Amniotic stem cell (primary cell): Measurements from ENCODE around the gene SLC49A4.

Source experiments
- DNase-seq: peaks from one replicate; lab custom pipeline; 2025; lab: John Stamatoyannopoulos, UW

The SLC49A4 gene

DNA sequence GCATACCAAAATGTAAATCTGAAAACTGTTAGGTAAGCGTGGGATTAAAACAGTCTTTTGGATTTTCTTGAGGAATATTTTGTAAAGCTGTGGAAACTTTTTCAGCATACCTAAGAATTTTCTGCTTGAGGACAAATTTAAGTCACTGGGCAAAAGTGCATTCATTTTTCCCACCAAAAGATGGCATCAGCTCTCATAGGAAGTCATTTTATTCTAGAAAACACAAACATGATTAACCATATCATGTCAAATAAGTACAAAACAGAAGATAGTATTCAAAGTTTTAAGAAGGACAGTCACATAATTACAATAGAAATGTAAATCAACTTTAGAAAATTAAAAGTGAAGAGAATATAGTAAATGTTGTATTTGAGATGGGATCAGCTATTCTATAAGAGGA is 63.5 kb downstream of the SLC49A4 start:
- DNase-seq = no peak

DNA sequence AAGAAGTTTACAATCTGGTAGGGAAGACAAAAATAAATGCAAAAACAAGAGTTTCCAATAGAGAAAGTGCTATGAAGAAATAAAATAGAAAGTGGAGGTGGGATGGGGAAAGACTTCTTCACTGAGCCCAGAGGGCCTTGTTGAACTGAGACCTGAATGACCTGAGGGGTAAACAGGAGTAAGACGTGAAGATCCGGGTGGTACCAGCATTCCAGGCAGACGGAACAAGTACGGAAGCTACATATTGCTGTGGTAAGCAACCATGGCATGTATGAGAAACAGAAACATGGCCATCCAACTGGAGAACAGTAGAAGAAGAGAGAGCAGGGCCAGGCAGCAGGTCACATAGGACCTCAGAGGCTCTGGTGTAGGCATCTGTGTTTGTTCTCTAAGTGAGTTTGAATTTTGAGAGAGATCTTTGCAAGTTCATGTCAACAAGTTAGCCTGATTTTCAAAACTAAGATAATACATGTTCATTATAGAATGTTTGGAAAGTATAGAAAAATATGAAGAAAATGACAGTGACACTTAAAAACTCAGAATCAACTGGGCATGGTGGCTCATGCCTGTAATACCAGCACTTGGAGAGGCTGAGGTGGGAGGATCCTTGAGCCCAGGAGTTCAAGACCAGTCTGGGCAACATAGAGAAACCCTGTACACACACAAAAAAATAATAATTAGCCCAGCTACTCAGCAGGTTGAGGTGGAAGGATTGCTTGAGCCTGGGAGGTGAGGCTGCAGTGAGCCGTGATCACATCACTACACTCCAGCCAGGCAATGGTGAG is 64.3 kb downstream of the SLC49A4 start:
- no peak for DNase-seq

DNA sequence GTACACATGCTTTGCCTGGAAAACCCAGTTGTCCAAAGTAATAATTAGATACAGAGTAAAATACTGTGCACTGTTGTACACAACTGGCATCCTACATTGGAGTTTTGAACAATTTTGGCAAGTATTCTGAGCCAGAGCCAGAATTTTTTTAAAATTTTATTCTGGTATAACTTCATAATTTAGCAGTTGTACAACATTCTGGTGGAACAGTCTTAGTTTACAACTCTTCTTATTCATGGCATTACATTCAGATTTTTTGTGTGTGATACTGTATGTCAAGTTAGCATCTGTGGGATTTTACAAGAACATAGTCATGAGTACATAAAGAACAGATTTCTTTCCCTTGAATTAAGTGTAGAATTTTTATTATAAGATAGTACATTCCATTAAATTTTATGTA is 67.5 kb downstream of the SLC49A4 start:
- no peak for DNase-seq

DNA sequence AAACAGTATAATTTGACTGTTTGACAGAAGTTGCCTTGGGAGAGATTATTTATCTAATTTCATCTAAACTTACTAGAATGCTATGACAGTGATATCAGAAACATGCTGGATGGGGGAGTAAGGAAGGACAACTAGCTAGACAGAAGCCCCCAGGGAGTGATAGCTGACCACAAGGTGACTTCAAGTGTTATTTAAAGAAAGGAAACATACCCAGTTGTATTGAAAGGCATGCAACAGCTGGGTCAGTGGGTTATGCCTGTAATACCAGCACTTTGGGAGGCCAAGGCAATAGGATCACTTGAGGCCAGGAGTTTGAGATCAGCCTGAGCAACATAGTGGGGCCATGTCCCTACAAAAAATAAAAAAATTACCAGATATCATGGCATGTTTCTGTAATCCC is 69.6 kb downstream of the SLC49A4 start:
- DNase-seq = no peak

DNA sequence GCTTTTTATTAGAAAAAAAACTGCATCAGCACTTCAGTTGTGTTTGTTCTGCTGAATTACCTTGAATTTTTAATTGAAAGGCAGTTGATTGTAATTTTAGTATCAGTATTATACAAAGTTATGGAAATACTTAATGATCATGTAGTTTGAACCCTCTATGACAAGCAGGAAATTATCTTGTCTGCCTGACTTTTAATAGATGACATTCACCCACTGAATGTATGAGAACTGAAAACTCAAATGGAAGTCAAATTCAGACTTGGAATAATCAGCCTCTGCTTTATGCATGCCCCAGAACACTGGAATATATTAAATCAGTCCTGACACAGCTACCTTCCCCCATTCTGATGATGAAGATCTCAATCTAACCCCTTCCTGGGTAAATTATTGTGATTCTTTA is 73.5 kb downstream of the SLC49A4 start:
- DNase-seq = no peak

DNA sequence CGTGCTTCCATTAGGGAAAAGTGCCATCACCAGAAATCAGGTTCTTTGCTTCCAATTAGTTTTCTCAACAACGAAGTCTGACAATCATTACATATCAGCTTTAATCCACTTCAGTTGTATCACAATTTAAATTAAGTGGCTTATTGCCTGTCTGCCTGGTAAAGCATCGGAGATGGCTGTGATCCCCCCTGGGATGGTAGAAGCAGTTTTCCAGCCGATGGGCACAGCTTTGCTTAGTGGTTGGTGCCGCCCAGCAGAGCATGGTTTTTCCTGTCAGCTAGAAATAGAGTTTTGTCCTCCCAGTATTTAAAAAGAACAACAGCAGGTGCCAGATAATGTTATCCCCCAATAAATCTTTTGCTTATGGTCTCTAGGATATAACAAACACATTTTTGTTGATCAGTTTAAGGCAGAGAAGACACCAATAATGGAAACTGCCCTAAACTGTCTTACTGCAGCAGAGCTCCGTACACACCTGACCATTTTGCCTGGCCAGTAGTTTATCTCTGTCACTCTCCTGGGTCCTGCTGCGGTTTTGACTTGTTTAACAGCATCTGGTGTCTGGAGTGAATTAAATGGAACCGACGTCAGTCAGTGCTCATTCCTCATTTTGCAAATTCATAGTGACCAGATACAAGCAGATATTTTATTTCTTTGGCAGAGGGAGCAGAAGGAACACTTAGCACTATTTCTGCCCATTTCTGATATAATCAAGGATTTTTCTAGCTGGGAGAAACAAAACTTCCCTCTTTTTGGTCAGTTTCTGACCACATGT is 79.1 kb downstream of the SLC49A4 start:
- no peak for DNase-seq

DNA sequence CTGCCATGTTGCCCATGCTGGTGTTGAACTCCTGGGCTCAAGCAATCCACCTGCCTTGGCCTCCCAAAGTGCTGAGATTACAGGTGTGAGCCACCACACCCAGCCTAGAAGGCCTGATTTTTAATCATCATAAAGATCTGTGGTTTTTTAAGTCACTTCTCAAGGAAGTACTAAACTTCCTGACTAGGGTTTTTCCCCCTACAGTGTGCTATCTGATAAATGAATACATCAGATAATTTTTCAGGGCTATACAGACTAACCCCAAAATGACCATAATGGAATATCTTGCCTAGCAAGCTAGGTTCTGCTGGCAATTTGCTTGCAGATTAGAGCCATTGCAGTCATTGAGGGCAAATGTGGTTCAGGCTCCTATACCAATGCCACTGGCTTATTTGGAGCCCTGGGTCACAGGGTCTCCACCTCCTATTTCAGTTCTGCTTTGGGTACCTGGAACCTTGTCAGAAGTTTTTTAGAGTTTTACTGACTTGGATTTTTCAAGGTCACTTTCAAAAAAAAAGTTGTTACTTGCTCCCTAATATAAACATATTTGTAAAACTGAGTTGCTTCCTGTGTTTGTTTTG is 80.8 kb downstream of the SLC49A4 start:
- no peak for DNase-seq

DNA sequence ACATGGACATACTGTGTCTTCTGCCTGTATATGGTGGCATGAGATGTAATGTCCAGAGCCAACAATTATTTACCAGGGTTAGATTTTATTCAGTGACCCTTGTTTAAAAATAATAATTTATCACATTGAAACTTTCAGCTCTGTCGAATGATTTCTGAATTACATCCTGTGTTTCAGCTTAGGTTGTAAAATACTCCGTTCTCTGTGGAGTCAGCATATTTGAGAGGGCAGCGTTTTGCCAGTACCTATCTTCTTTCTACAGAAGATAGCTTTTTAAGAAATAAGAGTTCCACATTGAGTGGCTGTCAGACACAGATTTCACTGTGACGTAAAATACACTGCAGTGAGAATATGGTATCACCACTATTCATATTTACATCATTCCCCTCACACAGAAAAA is 85.3 kb downstream of the SLC49A4 start:
- DNase-seq = no peak

DNA sequence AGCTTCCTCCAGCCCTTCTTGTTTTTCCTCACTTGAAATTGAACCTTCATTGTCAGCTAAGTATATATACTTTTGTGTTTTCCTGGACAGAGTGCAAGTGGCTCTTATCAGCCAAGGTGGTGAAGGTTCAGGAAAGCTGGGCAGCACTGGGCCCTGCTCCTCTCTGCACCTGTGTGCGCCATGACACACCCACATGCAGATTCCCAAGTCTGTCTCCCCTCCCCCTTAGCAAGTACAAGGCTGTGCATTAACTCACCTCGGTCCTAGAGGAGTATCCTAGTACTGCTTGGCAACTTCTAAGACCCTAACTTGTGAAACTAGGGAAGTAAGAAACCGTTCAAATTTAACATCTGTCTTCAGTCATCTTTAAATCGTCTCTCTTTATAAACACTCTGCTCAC is 85.8 kb downstream of the SLC49A4 start:
- no peak for DNase-seq

DNA sequence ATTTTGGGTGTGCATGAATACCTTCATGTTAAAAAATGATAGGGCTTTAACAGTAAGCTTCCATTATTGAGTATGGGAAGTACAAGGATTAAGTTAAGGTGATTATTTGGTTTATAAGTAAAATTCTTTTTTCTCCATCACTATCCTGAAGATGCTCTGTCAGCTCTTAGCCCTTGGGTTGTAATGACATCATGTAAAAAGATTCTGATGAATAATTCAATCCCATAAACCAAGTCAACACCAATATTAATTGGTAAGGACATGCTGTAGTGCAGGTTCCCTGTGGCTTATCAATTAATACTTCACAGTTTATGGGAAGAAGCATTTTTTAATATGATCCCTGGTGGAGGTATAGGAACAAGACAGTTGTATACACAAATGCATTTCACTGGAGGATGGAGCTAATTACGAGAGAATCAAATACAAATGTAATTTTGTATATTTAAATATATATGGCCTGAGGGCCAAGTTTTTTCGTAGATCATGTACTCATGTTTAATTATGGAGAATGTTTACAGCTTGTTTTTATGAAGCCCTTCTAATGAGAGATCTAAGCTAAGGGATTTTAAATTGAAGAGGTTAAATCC is 87.6 kb downstream of the SLC49A4 start:
- no peak for DNase-seq

DNA sequence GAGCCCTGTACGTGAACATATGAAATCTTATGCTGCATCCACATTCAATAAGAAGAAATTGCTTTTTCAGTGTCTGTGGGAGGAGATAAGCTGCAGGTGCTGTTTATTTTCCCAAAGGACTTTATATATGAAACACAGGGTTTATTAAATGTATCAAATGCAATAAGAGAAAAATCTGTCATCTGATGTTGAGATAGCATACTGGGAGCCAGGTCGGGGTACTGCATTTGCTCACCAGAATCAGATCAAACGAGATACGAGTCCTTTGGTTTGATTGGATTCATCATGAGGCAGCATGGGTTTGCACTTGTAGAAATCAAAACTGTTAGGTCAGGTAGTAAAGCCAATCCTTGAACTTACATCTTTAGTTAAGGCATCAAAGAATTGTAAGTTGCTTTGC is 91.4 kb downstream of the SLC49A4 start:
- DNase-seq = no peak

DNA sequence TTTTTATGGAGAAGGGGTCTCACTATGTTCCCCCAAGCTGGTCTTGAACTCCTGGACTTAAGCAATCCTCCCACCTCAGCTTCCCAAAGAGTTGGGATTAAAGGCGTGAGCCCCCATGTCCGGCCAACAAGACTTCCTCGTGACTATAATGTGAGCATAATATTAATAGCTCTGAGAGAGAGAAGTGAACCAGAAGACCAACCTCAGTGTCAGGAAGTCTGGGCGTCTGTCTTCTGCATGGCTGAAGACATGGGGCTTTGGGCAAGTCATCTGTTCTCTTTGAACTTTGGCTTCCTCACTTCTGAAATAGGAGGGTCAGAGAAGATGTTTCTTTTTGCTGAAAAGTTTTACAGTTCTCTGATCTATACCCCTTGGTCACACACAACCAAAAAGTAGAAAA is 92.1 kb downstream of the SLC49A4 start:
- no peak for DNase-seq

DNA sequence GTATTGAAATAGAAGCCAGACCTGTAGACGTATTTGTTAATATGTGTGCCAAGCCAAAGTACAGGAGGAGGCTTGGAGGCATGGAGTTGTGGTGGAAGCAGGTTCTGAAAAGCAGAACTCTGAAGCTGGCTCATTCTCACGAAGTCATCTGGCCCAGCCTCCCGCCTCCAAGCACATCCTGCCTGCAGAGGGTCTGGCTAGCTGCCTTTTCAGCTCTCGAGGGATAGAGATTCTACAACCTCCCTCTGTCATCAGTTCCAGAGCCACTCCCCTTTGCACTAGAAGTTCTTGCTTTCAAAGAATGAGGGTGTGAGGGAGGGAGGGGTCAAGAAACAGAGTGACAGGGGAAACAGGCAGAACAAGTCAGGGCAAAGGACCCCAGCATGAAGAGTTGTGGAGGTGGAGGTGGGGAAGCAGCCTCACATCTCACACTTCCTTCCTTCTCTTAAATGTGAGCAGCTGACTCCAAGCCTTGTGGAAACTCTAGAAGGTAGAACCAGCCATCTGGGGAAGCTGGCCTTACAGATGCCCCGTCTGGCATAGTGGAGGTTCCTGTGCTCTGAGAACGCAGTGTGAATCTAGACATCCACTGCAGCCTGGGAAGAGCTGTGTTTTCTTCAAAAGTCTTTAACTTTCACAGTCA is 95.3 kb downstream of the SLC49A4 start:
- DNase-seq = no peak

DNA sequence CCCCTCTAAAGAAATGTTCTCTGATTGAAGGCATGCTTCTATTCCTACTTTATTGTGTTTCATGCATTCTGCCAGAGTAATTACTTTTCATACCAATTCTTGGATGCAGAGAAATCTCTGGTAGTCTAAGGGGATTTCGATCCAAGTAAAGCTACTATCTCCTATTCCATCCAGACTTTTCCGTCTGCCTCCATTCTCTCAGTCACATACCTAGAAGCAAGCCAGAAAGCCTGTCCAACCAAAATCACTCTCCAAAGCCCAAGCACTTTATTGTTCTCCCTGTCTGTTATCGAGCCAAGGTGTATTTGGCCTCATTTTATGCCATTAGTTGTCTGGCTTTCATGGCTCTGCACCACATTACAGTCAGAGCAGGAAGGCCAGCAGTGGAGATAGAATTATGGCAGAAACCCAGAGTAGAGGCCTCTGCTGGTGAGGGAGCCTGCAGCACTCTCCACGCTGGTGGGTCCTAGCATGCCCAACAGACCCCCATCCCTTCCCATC is 95.9 kb downstream of the SLC49A4 start:
- no peak for DNase-seq

DNA sequence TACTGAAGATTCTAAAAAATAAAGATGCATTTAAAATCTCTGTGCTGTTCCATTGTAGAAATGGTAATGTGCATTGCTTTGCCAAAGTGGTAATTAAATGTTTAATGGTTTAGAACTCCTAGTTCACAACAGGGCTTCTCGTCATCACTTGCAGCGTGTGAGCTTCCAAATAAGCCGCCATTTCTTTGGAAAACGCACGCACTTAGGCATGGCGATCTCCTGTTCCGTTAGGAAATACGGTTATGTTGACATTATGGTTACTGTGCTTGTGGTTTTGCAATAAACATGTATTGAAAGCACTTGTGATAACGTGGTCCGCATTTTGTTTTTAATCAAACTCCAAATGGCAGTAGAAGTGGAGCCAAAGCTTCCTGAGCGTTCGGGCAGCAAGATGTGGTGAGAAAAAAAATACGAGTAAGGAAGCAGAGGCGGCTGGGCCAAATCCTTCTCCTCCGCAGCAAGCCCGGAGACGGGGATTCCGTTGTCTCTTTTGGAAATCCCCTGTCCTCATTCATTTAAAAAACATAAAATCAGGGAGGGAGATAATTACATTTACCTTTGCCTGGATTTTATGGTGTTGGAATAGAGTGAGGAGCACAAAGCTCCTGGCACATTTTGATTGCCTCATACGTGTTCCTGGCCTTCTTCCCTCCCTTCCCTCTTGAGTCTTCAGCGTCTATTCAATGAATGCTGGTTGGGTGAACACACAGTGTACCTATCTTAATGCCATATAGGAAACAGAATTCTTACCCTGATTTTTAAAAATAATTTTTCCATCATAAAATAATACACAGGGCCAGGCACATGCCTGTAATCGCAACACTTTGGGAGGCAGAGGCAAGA is 97.5 kb downstream of the SLC49A4 start:
- no peak for DNase-seq

DNA sequence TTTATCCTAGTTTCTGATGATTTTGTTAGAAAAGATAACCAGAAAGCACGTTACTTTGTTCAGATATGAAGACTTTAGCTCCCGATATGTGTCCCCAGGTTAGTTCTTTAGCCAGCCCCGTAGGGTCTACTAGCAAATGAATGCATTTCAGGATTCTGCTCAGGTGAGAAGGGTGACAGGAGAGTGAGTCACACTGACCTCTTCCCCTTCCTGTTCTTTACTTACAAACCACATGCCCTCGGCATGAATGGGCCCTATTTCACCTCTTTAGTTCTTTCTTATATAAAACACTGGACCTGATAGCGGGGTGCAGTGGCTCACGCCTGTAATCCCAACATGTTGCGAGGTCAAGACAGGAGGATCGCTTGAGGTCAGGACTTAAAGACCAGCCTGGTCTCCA is 98.4 kb downstream of the SLC49A4 start:
- no peak for DNase-seq

DNA sequence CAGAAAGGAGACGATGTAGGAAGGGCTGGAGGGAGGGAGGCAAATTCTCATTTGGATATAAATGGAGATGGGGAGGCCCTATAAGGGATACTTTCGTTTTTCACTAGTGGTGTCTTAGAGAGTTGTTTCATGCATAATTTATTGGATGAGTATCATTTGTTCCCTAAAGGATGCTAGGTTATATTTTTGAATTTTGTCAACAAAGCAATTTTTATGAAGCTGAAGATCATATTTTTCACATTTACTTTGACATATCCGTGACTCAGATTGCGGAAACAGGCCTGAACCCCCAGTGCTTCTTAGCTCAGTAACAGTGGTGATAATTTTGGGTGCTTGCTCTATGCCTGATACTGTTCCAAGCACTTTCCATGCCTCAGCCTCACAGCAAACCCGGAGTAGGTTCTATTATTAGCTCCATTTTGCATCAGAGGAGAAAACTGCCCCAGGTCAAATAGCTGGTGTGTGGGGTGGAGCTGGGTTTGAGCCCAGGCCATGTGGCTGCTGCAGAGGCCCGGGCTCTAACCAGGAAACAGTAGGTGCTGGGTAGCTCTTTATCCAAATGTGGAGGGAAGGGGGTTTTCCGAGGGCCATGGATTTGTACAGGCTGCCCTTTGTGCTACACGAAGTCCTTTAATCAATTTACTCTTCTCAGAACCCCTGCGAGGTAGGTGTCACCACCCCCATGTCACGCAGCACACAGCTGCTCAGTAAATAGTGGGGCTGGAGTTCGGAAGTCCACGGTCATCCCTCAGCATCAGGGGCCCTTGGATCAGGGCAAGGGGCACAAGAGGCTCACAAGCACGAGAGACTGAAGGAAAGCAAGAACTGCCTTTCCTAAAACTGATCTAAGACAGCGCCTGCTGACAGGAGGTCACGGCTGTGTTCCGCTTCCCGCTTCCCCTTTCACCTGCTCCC is 99.1 kb downstream of the SLC49A4 start:
- no peak for DNase-seq

DNA sequence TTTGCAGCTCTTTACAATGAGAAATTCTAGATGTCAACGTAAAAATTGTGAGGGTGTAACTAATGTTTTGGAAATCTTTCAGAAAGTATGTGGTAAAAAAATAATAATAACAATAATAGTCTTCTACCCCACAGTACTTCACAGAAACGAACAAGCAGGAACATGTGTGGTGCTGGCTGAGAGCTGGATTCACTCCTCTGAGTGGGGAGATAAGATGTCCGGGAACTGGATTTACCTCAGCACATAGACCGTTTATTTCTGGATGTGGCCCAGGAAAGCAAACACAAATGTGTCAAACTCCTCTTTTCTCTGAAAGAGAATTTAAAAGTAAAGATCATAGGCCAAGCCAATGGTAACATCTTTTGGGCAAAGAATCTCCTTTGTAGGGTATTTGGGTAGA is 103.4 kb downstream of the SLC49A4 start:
- DNase-seq = no peak

DNA sequence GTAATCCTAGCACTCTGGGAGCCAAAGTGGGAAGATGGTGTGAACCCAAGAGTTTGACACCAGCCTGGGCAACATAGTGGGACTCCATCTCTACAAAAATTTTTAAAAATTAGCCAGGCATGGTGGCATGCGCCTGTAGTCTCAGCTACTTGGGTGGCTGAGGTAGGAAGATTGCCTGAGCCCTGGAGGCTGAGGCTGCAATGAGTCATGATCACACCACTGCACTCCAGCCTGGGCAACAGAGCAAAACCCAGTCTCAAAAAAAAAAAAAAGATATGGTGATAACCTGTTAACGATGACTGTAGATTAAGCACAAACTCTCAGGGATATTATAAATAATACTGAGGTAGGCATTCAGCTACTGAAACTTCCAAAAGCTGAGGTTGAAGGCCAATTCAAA is 107.5 kb downstream of the SLC49A4 start:
- DNase-seq = no peak

DNA sequence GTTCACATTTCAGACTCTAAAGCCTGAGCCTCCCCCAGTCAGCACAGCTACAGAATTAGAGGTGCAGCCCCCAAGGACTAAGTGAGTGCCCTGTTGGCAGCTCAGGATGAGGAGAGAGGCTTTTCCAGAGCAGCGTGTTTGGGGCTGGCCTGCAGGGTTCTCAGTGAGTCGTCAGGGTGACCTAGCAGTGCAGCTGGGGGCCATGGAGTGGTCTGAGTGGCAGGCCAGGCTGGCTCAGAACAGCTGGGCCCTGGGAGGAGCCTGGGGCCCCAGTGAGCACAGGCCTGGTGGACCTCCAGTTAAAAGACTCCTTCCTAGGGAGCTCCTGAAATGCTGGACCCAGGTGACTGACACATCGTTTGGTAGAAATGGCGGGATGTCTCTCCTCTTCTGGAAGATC is 108.3 kb downstream of the SLC49A4 start:
- no peak for DNase-seq
